Activated T-helper 9 cell treated with anti-CD3 and anti-CD28 coated beads, Interleukin-2, amount 50 U/mL, for 16 hours (primary cell): ENCODE data around the gene KRTAP10-4.
"Not testable (repeated sequence)": the region's sequence is repeated elsewhere in the genome, so short reads cannot be mapped to it uniquely, and the experiment has no call there.

Experiments
- DNase-seq: peaks from one replicate; pipeline ENCODE4 v3.0.0-alpha.2; 2020; ENCODE audit warnings: low read depth

The KRTAP10-4 gene

GRCh38 chr21:44573630-44574456 is at the start of gene KRTAP10-4:
Gene KRTAP10-4, plus strand, starts transcription at chr21:44573729. Its CDS starts 30 bp downstream, at chr21:44573759.
- not testable (repeated sequence) for DNase-seq

- no peak for DNase-seq
Observed at GRCh38 chr21:44524414-44525371, 48.8 kb upstream of the KRTAP10-4 start.

- no peak for DNase-seq
Observed at GRCh38 chr21:44525391-44526095, 48.0 kb upstream of the KRTAP10-4 start.

- no peak for DNase-seq
Observed at GRCh38 chr21:44526096-44526997, 47.2 kb upstream of the KRTAP10-4 start.

- DNase-seq: no peak
Observed at GRCh38 chr21:44527156-44527982, 46.2 kb upstream of the KRTAP10-4 start.

GRCh38 chr21:44527983-44528633 is 45.4 kb upstream of the KRTAP10-4 start:
- no peak for DNase-seq

- DNase-seq: no peak
Observed at GRCh38 chr21:44528634-44528995, 44.9 kb upstream of the KRTAP10-4 start.

- no peak for DNase-seq
Observed at GRCh38 chr21:44529011-44529421, 44.5 kb upstream of the KRTAP10-4 start.

GRCh38 chr21:44529503-44530125 is 43.9 kb upstream of the KRTAP10-4 start:
- no peak for DNase-seq

- no peak for DNase-seq
Observed at GRCh38 chr21:44530221-44530902, 43.2 kb upstream of the KRTAP10-4 start.

- no peak for DNase-seq
Observed at GRCh38 chr21:44530903-44531605, 42.5 kb upstream of the KRTAP10-4 start.

GRCh38 chr21:44531606-44532564 is 41.6 kb upstream of the KRTAP10-4 start:
- no peak for DNase-seq

GRCh38 chr21:44532712-44533111 is 40.8 kb upstream of the KRTAP10-4 start:
- no peak for DNase-seq

- no peak for DNase-seq
Observed at GRCh38 chr21:44533121-44533890, 40.2 kb upstream of the KRTAP10-4 start.

GRCh38 chr21:44533891-44534627 is 39.5 kb upstream of the KRTAP10-4 start:
- DNase-seq: no peak
